ENCODE data around the gene NRIP3. TPM values are rescaled to one million over a fixed set of nuclear protein-coding genes. Genes with fewer than 3 reads are reported as not detected.

Gene NRIP3
- total and polyA plus RNA-seq, 9 of the 15 experiments (the other 6 are each of a cell fraction or from before 2014, with no cell fraction given): 4.4 to 18.7 (median 11.6) TPM

GRCh38 chr11:9003573-9004182, at the start of gene NRIP3 (continued):
- TF ChIP-seq, protein P1, sequence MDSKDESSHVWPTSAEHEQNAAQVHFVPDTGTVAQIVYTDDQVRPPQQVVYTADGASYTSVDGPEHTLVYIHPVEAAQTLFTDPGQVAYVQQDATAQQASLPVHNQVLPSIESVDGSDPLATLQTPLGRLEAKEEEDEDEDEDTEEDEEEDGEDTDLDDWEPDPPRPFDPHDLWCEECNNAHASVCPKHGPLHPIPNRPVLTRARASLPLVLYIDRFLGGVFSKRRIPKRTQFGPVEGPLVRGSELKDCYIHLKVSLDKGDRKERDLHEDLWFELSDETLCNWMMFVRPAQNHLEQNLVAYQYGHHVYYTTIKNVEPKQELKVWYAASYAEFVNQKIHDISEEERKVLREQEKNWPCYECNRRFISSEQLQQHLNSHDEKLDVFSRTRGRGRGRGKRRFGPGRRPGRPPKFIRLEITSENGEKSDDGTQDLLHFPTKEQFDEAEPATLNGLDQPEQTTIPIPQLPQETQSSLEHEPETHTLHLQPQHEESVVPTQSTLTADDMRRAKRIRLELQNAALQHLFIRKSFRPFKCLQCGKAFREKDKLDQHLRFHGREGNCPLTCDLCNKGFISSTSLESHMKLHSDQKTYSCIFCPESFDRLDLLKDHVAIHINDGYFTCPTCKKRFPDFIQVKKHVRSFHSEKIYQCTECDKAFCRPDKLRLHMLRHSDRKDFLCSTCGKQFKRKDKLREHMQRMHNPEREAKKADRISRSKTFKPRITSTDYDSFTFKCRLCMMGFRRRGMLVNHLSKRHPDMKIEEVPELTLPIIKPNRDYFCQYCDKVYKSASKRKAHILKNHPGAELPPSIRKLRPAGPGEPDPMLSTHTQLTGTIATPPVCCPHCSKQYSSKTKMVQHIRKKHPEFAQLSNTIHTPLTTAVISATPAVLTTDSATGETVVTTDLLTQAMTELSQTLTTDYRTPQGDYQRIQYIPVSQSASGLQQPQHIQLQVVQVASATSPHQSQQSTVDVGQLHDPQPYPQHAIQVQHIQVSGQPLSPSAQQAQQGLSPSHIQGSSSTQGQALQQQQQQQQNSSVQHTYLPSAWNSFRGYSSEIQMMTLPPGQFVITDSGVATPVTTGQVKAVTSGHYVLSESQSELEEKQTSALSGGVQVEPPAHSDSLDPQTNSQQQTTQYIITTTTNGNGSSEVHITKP (IDR thresholded peaks at IDR 0.05; ENCODE audit: partially characterized antibody): no peak
- TF ChIP-seq ZNF76 (CRISPR knock-in tag; IDR thresholded peaks at IDR 0.05; ENCODE audit: borderline replicate concordance): peak; percentile 66
- TF ChIP-seq, protein P2, sequence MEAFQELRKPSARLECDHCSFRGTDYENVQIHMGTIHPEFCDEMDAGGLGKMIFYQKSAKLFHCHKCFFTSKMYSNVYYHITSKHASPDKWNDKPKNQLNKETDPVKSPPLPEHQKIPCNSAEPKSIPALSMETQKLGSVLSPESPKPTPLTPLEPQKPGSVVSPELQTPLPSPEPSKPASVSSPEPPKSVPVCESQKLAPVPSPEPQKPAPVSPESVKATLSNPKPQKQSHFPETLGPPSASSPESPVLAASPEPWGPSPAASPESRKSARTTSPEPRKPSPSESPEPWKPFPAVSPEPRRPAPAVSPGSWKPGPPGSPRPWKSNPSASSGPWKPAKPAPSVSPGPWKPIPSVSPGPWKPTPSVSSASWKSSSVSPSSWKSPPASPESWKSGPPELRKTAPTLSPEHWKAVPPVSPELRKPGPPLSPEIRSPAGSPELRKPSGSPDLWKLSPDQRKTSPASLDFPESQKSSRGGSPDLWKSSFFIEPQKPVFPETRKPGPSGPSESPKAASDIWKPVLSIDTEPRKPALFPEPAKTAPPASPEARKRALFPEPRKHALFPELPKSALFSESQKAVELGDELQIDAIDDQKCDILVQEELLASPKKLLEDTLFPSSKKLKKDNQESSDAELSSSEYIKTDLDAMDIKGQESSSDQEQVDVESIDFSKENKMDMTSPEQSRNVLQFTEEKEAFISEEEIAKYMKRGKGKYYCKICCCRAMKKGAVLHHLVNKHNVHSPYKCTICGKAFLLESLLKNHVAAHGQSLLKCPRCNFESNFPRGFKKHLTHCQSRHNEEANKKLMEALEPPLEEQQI (IDR thresholded peaks at IDR 0.05): no peak
- TF ChIP-seq NBN (IDR thresholded peaks at IDR 0.05; ENCODE audit: low read depth): 0 out of 2 replicates have a peak, but pooled peaks have one; percentile 12
- 0 out of 2 replicates have a peak, but pooled peaks have one; percentile 14 for TF ChIP-seq ZNF134 (CRISPR knock-in tag; conservative IDR thresholded peaks at IDR 0.05)
- TF ChIP-seq RBFOX2 (IDR thresholded peaks at IDR 0.05; ENCODE audit: low read depth, low read length): peak; percentile 97
- peak; percentile 99 for TF ChIP-seq POLR2G (IDR thresholded peaks at IDR 0.05; ENCODE audit: low read depth, low read length)

Measured in K562 (cell line).